NCI-H1436 treated with DMSO at 0.1 percent for 48 hours (cell line): Measurements from ENCODE around the gene LECT2.

Experiments used
- DNase-seq: peaks from one replicate; lab custom pipeline; 2025; lab: John Stamatoyannopoulos, UW

The LECT2 gene

GRCh38 chr5:135978993-135979392 is 24.2 kb upstream of the LECT2 start:
- no peak for DNase-seq

- no peak for DNase-seq
Observed at GRCh38 chr5:135978212-135978631, 23.4 kb upstream of the LECT2 start.

- DNase-seq, result no peak
Observed at GRCh38 chr5:135977375-135977928, 22.7 kb upstream of the LECT2 start.

- DNase-seq, result no peak
Observed at GRCh38 chr5:135976216-135976615, 21.4 kb upstream of the LECT2 start.

- no peak for DNase-seq
Observed at GRCh38 chr5:135975122-135975521, 20.3 kb upstream of the LECT2 start.

- DNase-seq, result no peak
Observed at GRCh38 chr5:135974021-135974600, 19.3 kb upstream of the LECT2 start.

GRCh38 chr5:135973323-135974020 is 18.7 kb upstream of the LECT2 start:
- no peak for DNase-seq

GRCh38 chr5:135971701-135972100 is 16.9 kb upstream of the LECT2 start:
- DNase-seq, result no peak

- DNase-seq, result no peak
Observed at GRCh38 chr5:135966790-135967189, 12.0 kb upstream of the LECT2 start.

GRCh38 chr5:135966165-135966564 is 11.4 kb upstream of the LECT2 start:
- DNase-seq, result no peak

- no peak for DNase-seq
Observed at GRCh38 chr5:135965504-135965903, 10.7 kb upstream of the LECT2 start.

GRCh38 chr5:135964670-135965320 is 10.0 kb upstream of the LECT2 start:
- DNase-seq, result no peak

GRCh38 chr5:135955525-135955924 is 742 bp upstream of the LECT2 start:
- no peak for DNase-seq

GRCh38 chr5:135953850-135954249 is 933 bp downstream of the LECT2 start:
- DNase-seq, result no peak

GRCh38 chr5:135952683-135953082 is 2.1 kb downstream of the LECT2 start:
- DNase-seq, result no peak

- DNase-seq, result no peak
Observed at GRCh38 chr5:135951807-135952206, 3.0 kb downstream of the LECT2 start.

- no peak for DNase-seq
Observed at GRCh38 chr5:135951257-135951656, 3.5 kb downstream of the LECT2 start.

GRCh38 chr5:135950611-135951010 is 4.2 kb downstream of the LECT2 start:
- no peak for DNase-seq

GRCh38 chr5:135944967-135945560 is 9.7 kb downstream of the LECT2 start:
- DNase-seq, result peak; percentile 27

- no peak for DNase-seq
Observed at GRCh38 chr5:135944564-135944963, 10.2 kb downstream of the LECT2 start.

- DNase-seq, result no peak
Observed at GRCh38 chr5:135942202-135942771, 12.5 kb downstream of the LECT2 start.

GRCh38 chr5:135941711-135942110 is 13.1 kb downstream of the LECT2 start:
- no peak for DNase-seq
